Hepatocyte (in vitro differentiated cells): Measurements from ENCODE around the gene VAV3.

Experiments
- CTCF ChIP-seq: fragments of 200-600 bp; sonication (generic); IDR thresholded peaks from 2 replicates; pipeline ENCODE4 v1.5.1; 2016; ENCODE audit warnings: antibody characterized with exemption, mild to moderate bottlenecking; ENCODE audit not compliant: poor library complexity
- EZH2phosphoT487 ChIP-seq: fragments of 200-600 bp; sonication (generic); IDR thresholded peaks from one replicate; pipeline ENCODE4 v1.6.1; 2018; ENCODE audit warnings: antibody characterized with exemption, mild to moderate bottlenecking, low read depth, moderate library complexity; ENCODE audit not compliant: unreplicated experiment, severe bottlenecking

DNA sequence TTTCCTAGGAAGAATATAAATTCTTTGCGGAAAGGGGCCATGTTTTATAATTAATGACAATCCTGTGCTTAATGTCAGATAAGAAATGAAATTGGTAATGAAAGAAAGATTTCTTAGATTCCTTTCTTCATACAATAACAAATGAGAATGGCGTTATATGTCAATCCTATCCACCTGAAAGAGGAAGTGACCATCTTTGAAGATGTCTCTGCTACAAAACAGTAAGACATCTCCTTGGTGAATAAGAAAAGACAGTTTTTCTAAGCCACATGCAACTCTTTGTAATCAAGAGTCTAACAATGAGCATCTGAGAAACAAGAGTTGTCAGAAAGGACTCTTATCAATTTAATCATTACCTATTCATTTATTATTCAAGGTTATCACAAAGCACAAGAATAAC, 286.0 kb downstream of the VAV3 start:
- TF ChIP-seq CTCF (no peak), EZH2phosphoT487 (no peak)
